RWPE1 (cell line): ENCODE results near the gene RRP15.

ENCODE experiments used
- CTCF ChIA-PET: fragments of 350-600 bp; sonication (Branson Sonifier 250); formaldehyde crosslinking; extraction: SDS; loops from one replicate; lab custom pipeline; 2021; lab: Yijun Ruan, JAX
- POLR2A ChIA-PET: fragments of 400-600 bp; formaldehyde crosslinking; extraction: SDS; loops from one replicate; lab custom pipeline; 2020; ENCODE audit warnings: antibody characterized with exemption; ENCODE audit not compliant: low non-redundant PET; lab: Yijun Ruan, JAX
- DNase-seq: peaks from one replicate; pipeline ENCODE4 v3.0.0; 2012; ENCODE audit warnings: low spot score
- H3K27ac ChIP-seq: fragments of 450-650 bp; 2 replicates; pipeline ENCODE4 v1.5.1; 2017
- CTCF ChIP-seq: fragments of 450-650 bp; conservative IDR thresholded peaks from 2 replicates; pipeline ENCODE4 v1.5.1; 2017; ENCODE audit warnings: low read depth, mild to moderate bottlenecking

Gene RRP15

GRCh38 chr1:218298398-218298797 lies 13.3 kb downstream of the RRP15 start:
- POLR2A ChIA-PET, result no interaction called here

GRCh38 chr1:218299416-218299815 lies 14.3 kb downstream of the RRP15 start:
- ChIA-PET CTCF (interaction anchor here (0.6 to 1.1 kb wide), 7 partner anchors 11 to 1459 kb away, joined by 3 to 4 read pairs (median 3); no protein-coding TSS in a partner anchor), POLR2A (no interaction called here)
- DNase-seq, result peak; percentile 20
- H3K27ac ChIP-seq, result no peak overlapping the region
- peak; percentile 65 for TF ChIP-seq CTCF

More at GRCh38 chr1:218298398-218298797, 13.3 kb downstream of the RRP15 start:
- H3K27ac ChIP-seq, result no peak overlapping the region
- no peak for TF ChIP-seq CTCF
- CTCF ChIA-PET, result interaction anchor here (0.6 kb wide), 1 partner anchor 58 kb away, joined by 6 read pairs; no protein-coding TSS in a partner anchor
- DNase-seq, result no peak

GRCh38 chr1:218301217-218301616 lies 16.1 kb downstream of the RRP15 start:
- no peak for TF ChIP-seq CTCF
- ChIA-PET POLR2A (no interaction called here), CTCF (no interaction called here)
- no peak for DNase-seq
- no peak overlapping the region for H3K27ac ChIP-seq

- no peak overlapping the region for H3K27ac ChIP-seq
- DNase-seq, result no peak
- TF ChIP-seq CTCF, result no peak
- ChIA-PET POLR2A (no interaction called here), CTCF (interaction anchor here (0.7 to 0.9 kb wide), 2 partner anchors 36 to 1255 kb away, joined by 3 read pairs; no protein-coding TSS in a partner anchor)
Measured at GRCh38 chr1:218302155-218302554, 17.1 kb downstream of the RRP15 start.

- H3K27ac ChIP-seq, result no peak overlapping the region
- DNase-seq, result no peak
- CTCF ChIA-PET, result no interaction called here
- no peak for TF ChIP-seq CTCF
- POLR2A ChIA-PET, result no interaction called here
Measured at GRCh38 chr1:218303176-218303879, 18.2 kb downstream of the RRP15 start.

- ChIA-PET POLR2A (no interaction called here), CTCF (no interaction called here)
- DNase-seq, result no peak
- no peak overlapping the region for H3K27ac ChIP-seq
- TF ChIP-seq CTCF, result no peak
Measured at GRCh38 chr1:218304281-218305039, 19.4 kb downstream of the RRP15 start.
